Muscle of leg (tissue), 11 donors: Measurements from ENCODE around the gene CPT1B. TPM values are rescaled to one million over a fixed set of nuclear protein-coding genes. Genes with fewer than 3 reads are reported as not detected.
A peak's percentile ranks its signal among the peaks of the same experiment; 100 is the strongest.
"Not testable (repeated sequence)": the region's sequence is repeated elsewhere in the genome, so short reads cannot be mapped to it uniquely, and the experiment has no call there.

Experiments
- DNase-seq: peaks from one replicate; pipeline ENCODE4 v3.0.0; 2013
- H3K27ac ChIP-seq: one replicate; pipeline ENCODE4 v1.5.1; 2013; ENCODE audit warnings: mild to moderate bottlenecking, low read length, control low read depth
- H3K27me3 ChIP-seq: one replicate; pipeline ENCODE4 v1.6.1; 2013; ENCODE audit warnings: low read length; ENCODE audit not compliant: control insufficient read depth, insufficient read depth
- H3K36me3 ChIP-seq: one replicate; pipeline ENCODE4 v1.6.1; 2013; ENCODE audit warnings: low read length; ENCODE audit not compliant: control insufficient read depth, insufficient read depth
- H3K4me1 ChIP-seq: one replicate; pipeline ENCODE4 v1.6.1; 2013; ENCODE audit warnings: low read length; ENCODE audit not compliant: control insufficient read depth, insufficient read depth
- H3K4me3 ChIP-seq: one replicate; pipeline ENCODE4 v1.5.1; 2013; ENCODE audit warnings: low read length, control low read depth
- H3K9me3 ChIP-seq: replicated peaks from 2 replicates; pipeline ENCODE4 v1.6.1; 2013; ENCODE audit warnings: low read depth, low read length; ENCODE audit not compliant: control insufficient read depth
- WGBS: methylation state at CpG from one replicate; pipeline ENCODE4 v1.1.5; 2013; ENCODE audit warnings: missing lambda C conversion rate; ENCODE audit not compliant: insufficient coverage; 5-methylcytosine and 5-hydroxymethylcytosine counted together
- polyA plus RNA-seq, 8 donors: library from polyadenylated mRNA; unstranded; fragments of 120-200 nt; gene quantifications; one replicate each; pipeline versions ENCODE4 v1.2.1 to v1.2.3, GENCODE V29; 2013; ENCODE audit warnings: inconsistent platforms in 1 of 8, low replicate concordance in 1 of 8; ENCODE audit not compliant: insufficient read length in 8 of 8, insufficient read depth in 1 of 8
- total RNA-seq: library from RNA; stranded (reverse); fragments of 120-200 nt; gene quantifications from one replicate; pipeline ENCODE4 v1.2.4, GENCODE V29; 2013

The CPT1B gene
- total and polyA plus RNA-seq, 9 donors: 24.5 to 66.6 (median 43.0) TPM

DNA sequence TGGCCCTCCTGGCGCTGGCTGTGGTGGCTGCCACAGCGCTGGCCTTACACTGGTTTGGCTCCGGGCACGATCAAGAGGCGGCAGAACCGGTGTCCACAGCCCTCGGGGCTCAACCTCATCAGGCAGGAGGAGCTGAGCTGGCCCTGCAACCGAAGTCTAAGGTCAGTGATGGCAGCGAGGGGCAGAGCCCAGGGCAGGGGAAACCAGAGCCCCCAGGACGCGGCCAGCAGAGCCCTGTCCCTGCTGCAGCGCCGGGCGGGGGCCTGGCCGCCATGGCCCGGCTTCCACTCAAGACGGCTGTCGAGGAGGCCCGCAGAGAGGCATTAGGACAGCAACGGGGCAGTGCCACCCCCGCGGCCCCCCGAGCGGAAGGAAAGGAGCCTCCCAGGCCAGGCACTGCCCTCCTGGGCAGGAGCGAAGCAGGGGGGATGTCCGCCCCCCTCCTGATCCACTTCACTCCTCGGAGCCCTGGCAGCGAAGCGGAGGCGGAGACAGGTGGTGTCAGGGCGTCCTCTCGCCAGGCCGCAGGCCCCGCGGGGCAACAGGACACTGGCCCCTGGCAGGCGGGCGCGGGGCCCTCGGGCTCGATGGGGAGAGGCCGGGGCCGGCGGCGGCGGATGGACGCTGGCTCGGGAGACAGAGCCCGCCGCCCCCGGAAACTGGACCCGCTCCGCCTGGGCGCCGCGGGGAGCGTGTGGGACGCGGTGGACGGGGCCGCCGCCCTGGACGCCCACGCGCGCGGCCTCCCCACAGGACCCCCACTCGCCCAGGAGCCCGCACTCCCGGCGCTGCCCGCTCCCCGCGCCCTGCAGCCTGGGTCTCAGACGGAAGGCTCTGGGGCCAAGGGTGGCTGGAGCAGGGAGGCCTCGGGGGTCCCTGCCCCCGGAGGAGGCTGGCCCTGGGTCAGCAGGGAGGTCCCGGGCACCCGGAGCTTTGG, 31.6 kb downstream of the CPT1B start:
- Histone ChIP-seq H3K36me3 (no peaks in the 10 kb centered on the region), H3K27ac (no peak overlapping the region), H3K4me1 (peaks cover 13% of the 10 kb centered on the region), H3K27me3 (peaks cover 78% of the 10 kb centered on the region), H3K4me3 (no peak overlapping the region), H3K9me3 (no peaks in the 10 kb centered on the region)
- DNase-seq: no peak
- WGBS: 44% methylated on average over 71 of the region's 78 CpGs

GRCh38 chr22:50545522-50546325, 32.5 kb downstream of the CPT1B start, which contains the start of gene KLHDC7B:
Gene KLHDC7B, plus strand, starts transcription at chr22:50545899. Its CDS starts 345 bp downstream, at chr22:50546244.
- 49% methylated on average over 8 of the region's 10 CpGs for WGBS
- H3K9me3 ChIP-seq: no peaks in the 10 kb centered on the region
- no peak within 1 kb of the TSS for H3K27ac ChIP-seq
- H3K36me3 ChIP-seq: no peaks in the 10 kb centered on the region
- H3K27me3 ChIP-seq: peaks cover 76% of the 10 kb centered on the region
- no peak for DNase-seq
- no peak within 1 kb of the TSS for H3K4me3 ChIP-seq
- H3K4me1 ChIP-seq: peaks cover 13% of the 10 kb centered on the region

GRCh38 chr22:50544746-50545253, 33.4 kb downstream of the CPT1B start:
- H3K4me1 ChIP-seq: peaks cover 13% of the 10 kb centered on the region
- 71% methylated on average over 2 of the region's 5 CpGs for WGBS
- DNase-seq: no peak
- H3K9me3 ChIP-seq: no peaks in the 10 kb centered on the region
- H3K4me3 ChIP-seq: no peak overlapping the region
- H3K27ac ChIP-seq: peak overlapping the region; percentile 51
- peaks cover 71% of the 10 kb centered on the region for H3K27me3 ChIP-seq
- no peaks in the 10 kb centered on the region for H3K36me3 ChIP-seq

GRCh38 chr22:50544078-50544745, 34.0 kb downstream of the CPT1B start:
- peak; percentile 50 for DNase-seq
- WGBS: 2% methylated on average over 50 of the region's 52 CpGs
- Histone ChIP-seq H3K27me3 (peaks cover 69% of the 10 kb centered on the region), H3K27ac (peak overlapping the region; percentile 51), H3K4me1 (peaks cover 13% of the 10 kb centered on the region), H3K9me3 (no peaks in the 10 kb centered on the region), H3K36me3 (no peaks in the 10 kb centered on the region), H3K4me3 (no peak overlapping the region)

DNA sequence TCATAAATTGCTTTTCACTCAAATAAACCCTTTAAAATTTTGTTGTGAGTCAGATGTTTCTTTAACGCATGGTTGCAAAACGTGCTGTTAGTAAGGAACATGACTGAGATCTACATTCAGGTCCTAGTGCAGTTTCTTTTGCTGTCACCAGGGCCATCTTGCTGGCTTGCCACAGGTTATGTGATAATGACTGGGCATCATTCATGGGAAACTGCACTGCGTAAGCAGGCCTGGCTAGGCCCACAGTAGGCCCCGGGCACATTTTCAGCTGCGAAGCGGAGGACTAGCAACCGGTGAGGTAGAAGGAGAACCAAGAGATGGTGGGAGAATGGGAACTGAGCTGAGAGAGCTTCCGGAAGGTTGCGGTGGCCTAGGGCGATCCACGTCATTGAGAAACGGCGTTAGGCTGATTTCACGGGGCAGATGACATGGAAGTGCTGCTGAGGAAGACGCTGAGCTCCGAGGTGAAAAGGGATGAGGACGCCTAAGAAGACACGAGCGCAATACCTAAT, 35.8 kb downstream of the CPT1B start:
- peaks cover 65% of the 10 kb centered on the region for H3K27me3 ChIP-seq
- DNase-seq: no peak
- peaks cover 9% of the 10 kb centered on the region for H3K4me1 ChIP-seq
- H3K4me3 ChIP-seq: no peak overlapping the region
- 82% methylated on average over 13 of the region's 19 CpGs for WGBS
- no peaks in the 10 kb centered on the region for H3K36me3 ChIP-seq
- no peaks in the 10 kb centered on the region for H3K9me3 ChIP-seq
- H3K27ac ChIP-seq: peak overlapping the region; percentile 67

GRCh38 chr22:50541667-50542026, 36.6 kb downstream of the CPT1B start:
- H3K27me3 ChIP-seq: peaks cover 63% of the 10 kb centered on the region

DNA sequence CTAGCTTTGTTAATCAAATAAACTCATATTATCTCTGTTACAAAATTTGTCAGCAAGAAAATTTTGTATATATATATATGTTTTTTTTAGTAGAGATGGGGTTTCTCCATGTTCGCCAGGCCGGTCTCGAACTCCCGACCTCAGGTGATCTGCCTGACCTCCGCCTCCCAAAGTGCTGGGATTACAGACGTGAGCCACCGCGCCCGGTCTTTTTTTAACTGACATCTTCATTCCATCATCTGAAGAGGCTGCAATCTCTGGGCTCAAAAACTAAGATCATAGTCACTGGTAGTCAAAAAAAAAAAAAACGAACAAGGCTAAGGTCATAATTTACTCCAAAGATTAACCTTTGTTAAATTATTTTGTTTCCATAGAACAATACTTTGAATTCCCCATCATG, 37.8 kb downstream of the CPT1B start:
- no peak overlapping the region for H3K4me3 ChIP-seq
- H3K4me1 ChIP-seq: peaks cover 9% of the 10 kb centered on the region
- DNase-seq: no peak
- H3K9me3 ChIP-seq: no peaks in the 10 kb centered on the region
- WGBS: 84% methylated on average over 9 of the region's 10 CpGs
- H3K36me3 ChIP-seq: no peaks in the 10 kb centered on the region
- peak overlapping the region; percentile 74 for H3K27ac ChIP-seq
- H3K27me3 ChIP-seq: peaks cover 52% of the 10 kb centered on the region

More at GRCh38 chr22:50541667-50542026, 36.6 kb downstream of the CPT1B start:
- not testable (repeated sequence) for H3K36me3 ChIP-seq, DNase-seq, H3K9me3 ChIP-seq, H3K4me1 ChIP-seq, H3K4me3 ChIP-seq
- H3K27ac ChIP-seq: peak overlapping the region; percentile 51
- no CpG with 5 or more reads among the region's 5 CpGs for WGBS

- no peaks in the 10 kb centered on the region for H3K4me1 ChIP-seq
- WGBS: 74% methylated on average over 11 of the region's 13 CpGs
- no peak overlapping the region for H3K4me3 ChIP-seq
- H3K36me3 ChIP-seq: no peaks in the 10 kb centered on the region
- H3K27me3 ChIP-seq: peaks cover 54% of the 10 kb centered on the region
- no peaks in the 10 kb centered on the region for H3K9me3 ChIP-seq
- DNase-seq: no peak
- peak overlapping the region; percentile 57 for H3K27ac ChIP-seq
Observed at GRCh38 chr22:50537765-50538164, 40.5 kb downstream of the CPT1B start.

GRCh38 chr22:50536226-50536625, 42.0 kb downstream of the CPT1B start:
- H3K27ac ChIP-seq: no peak overlapping the region
- no CpG with 5 or more reads among the region's 3 CpGs for WGBS
- no peak overlapping the region for H3K4me3 ChIP-seq
- peaks cover 62% of the 10 kb centered on the region for H3K27me3 ChIP-seq
- H3K36me3 ChIP-seq: no peaks in the 10 kb centered on the region
- peaks cover 13% of the 10 kb centered on the region for H3K4me1 ChIP-seq
- no peaks in the 10 kb centered on the region for H3K9me3 ChIP-seq
- DNase-seq: no peak
